Ascending aorta (tissue), 2 donors: Measurements from ENCODE around the gene UBE2J1. TPM values are rescaled to one million over a fixed set of nuclear protein-coding genes. Genes with fewer than 3 reads are reported as not detected.

Source experiments
- DNase-seq, 2 donors: peaks; one replicate each; pipeline ENCODE4 v3.0.0-alpha.2; 2019; ENCODE audit warnings: low spot score in 2 of 2
- H3K27ac ChIP-seq, 2 donors: fragments of 200-600 bp; sonication (generic); one replicate each; pipeline ENCODE4 v1.5.1; 2016 to 2017; ENCODE audit warnings: mild to moderate bottlenecking in 1 of 2
- H3K27me3 ChIP-seq: fragments of 200-600 bp; sonication (generic); one replicate; pipeline ENCODE4 v1.5.1; 2017
- H3K36me3 ChIP-seq, 2 donors: fragments of 200-600 bp; sonication (generic); one replicate each; pipeline ENCODE4 v1.5.1; 2016
- H3K4me1 ChIP-seq, 2 donors: fragments of 200-600 bp; sonication (generic); one replicate each; pipeline ENCODE4 v1.5.1; 2016 to 2017; ENCODE audit warnings: mild to moderate bottlenecking in 1 of 2
- H3K4me3 ChIP-seq, 2 donors: fragments of 200-600 bp; sonication (generic); one replicate each; pipeline ENCODE4 v1.5.1; 2016 to 2017; ENCODE audit warnings: mild to moderate bottlenecking in 1 of 2
- H3K9me3 ChIP-seq, 2 donors: fragments of 200-600 bp; sonication (generic); one replicate each; pipeline ENCODE4 v1.5.1; 2016
- intact Hi-C: fragments of 100-400 bp; cut with DNase I; formaldehyde crosslinking; loops from one replicate; pipeline ENCODE4 v1.15.1; 2023
- total RNA-seq: library from RNA; depleted of rRNA; stranded (reverse); fragments of >200 nt; gene quantifications from one replicate; pipeline ENCODE4 v1.1.0, GENCODE V29; 2016
- TF ChIP-seq, protein P1 (sequence below), 3 experiments: fragments of 200-600 bp in 2 of 3; fragments of 450-650 bp in 1 of 3; sonication (generic) in 2 of 3; IDR thresholded peaks; one replicate each; pipeline ENCODE4 v1.5.1; 2016 to 2019; ENCODE audit warnings: antibody characterized with exemption in 3 of 3, mild to moderate bottlenecking in 1 of 3, moderate library complexity in 1 of 3

Gene UBE2J1
- total RNA-seq, 1 donor from 2014 or later, result 29.5 TPM

DNA sequence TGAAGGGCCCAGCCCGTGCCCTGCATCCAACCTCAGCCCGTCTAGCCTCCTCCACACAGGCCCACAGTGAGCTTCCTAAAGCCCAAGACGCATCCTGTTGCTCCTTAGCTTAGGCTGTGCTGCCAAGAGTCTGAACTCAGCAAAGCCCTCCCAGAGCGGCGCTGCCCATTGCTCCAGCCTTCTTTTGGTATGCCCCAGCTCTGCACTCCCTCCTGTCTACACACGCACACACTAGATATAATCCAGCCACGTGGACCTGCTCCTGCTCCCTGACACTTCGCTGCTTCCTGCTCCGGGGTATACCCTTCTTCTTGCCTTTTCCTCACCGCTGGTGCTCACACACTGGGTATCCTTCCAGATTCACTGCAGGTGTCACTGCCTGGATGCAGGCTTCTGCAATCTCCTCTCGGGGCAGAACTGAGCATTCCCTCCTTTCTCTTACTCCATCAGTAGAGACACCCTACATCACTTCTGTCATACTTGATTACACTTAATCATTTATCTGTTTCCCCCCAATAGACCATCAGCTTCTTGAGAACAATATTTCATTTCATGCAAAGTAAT lies 61.2 kb downstream of the UBE2J1 start:
- no peaks in the 10 kb centered on the region for H3K4me1 ChIP-seq
- H3K36me3 ChIP-seq, result no peaks in the 10 kb centered on the region
- no peaks in the 10 kb centered on the region for H3K9me3 ChIP-seq
- no peaks in the 10 kb centered on the region for H3K27me3 ChIP-seq
- intact Hi-C loops, result no loop called here
- TF ChIP-seq, protein P1, sequence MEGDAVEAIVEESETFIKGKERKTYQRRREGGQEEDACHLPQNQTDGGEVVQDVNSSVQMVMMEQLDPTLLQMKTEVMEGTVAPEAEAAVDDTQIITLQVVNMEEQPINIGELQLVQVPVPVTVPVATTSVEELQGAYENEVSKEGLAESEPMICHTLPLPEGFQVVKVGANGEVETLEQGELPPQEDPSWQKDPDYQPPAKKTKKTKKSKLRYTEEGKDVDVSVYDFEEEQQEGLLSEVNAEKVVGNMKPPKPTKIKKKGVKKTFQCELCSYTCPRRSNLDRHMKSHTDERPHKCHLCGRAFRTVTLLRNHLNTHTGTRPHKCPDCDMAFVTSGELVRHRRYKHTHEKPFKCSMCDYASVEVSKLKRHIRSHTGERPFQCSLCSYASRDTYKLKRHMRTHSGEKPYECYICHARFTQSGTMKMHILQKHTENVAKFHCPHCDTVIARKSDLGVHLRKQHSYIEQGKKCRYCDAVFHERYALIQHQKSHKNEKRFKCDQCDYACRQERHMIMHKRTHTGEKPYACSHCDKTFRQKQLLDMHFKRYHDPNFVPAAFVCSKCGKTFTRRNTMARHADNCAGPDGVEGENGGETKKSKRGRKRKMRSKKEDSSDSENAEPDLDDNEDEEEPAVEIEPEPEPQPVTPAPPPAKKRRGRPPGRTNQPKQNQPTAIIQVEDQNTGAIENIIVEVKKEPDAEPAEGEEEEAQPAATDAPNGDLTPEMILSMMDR (IDR thresholded peaks at IDR 0.05), result no peak
- no peak for DNase-seq
- no peak overlapping the region for H3K4me3 ChIP-seq
- no peak overlapping the region for H3K27ac ChIP-seq

GRCh38 chr6:89290401-89291155 lies 61.9 kb downstream of the UBE2J1 start:
- intact Hi-C loops, result no loop called here
- no peak for DNase-seq
- H3K27ac ChIP-seq, result no peak overlapping the region
- no peaks in the 10 kb centered on the region for H3K27me3 ChIP-seq
- no peak overlapping the region for H3K4me3 ChIP-seq
- TF ChIP-seq, protein P1 (IDR thresholded peaks at IDR 0.05), result no peak
- H3K36me3 ChIP-seq, result no peaks in the 10 kb centered on the region
- H3K9me3 ChIP-seq, result no peaks in the 10 kb centered on the region
- no peaks in the 10 kb centered on the region for H3K4me1 ChIP-seq

DNA sequence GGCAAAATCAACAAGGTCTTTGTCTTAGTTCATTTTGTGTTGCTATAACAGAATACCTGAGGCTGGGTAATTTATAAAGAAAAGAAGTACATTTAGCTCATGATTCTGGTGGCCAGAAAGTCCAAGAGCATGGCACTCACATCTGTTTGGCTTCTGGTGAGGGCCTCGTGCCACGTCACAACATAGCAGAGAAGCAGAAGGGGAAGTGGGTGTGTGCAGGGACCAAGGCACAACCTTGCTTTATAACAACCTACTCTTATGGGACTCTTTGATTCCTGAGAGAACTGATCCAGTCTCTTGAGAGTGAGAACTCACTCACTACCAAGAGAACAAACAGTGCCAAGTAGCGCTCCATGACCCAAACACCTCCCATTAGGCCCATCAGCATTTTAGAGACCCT lies 62.8 kb downstream of the UBE2J1 start:
- Histone ChIP-seq H3K9me3 (no peaks in the 10 kb centered on the region), H3K4me1 (no peaks in the 10 kb centered on the region), H3K27ac (no peak overlapping the region), H3K4me3 (no peak overlapping the region), H3K27me3 (no peaks in the 10 kb centered on the region), H3K36me3 (no peaks in the 10 kb centered on the region)
- DNase-seq, result no peak
- intact Hi-C loops, result no loop called here
- TF ChIP-seq, protein P1 (IDR thresholded peaks at IDR 0.05), result no peak

DNA sequence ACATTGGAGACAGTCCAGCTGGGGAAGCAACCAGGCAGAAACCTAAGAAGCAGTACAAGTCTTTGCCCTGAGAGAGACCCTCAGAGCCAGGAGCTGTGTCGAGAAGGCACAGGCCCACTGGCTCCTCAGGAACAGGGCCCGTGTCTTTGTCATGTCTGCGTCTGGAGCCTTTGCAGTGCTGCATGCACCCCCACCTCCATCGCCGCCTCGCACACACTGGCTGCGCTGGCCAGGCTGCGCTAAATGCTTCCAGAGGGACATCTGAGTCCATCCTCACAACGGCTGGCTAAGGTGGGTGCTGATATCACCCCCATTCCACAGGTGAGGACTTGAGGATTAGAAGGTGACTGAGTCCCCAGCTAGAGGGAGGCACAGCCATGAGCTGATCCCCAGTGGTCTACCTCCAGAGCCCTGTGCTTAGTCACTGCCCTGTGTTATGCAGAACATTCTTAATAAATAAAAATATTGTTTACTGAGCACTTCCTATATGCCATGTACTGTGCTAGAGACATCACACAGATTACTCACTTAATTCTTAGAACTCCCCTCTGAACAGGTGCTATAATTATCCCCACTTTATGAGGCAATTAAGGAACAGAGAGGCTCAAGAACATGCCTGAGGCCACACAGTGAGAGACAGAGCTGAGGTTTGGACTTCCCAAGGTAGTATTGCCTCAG lies 65.0 kb downstream of the UBE2J1 start:
- no peak for DNase-seq
- intact Hi-C loops, result no loop called here
- Histone ChIP-seq H3K36me3 (no peaks in the 10 kb centered on the region), H3K9me3 (no peaks in the 10 kb centered on the region), H3K4me3 (no peak overlapping the region), H3K4me1 (no peaks in the 10 kb centered on the region), H3K27ac (no peak overlapping the region), H3K27me3 (no peaks in the 10 kb centered on the region)
- TF ChIP-seq, protein P1 (IDR thresholded peaks at IDR 0.05), result no peak

GRCh38 chr6:89286516-89286915 lies 66.0 kb downstream of the UBE2J1 start:
- Histone ChIP-seq H3K27ac (no peak overlapping the region), H3K4me3 (no peak overlapping the region), H3K27me3 (no peaks in the 10 kb centered on the region), H3K9me3 (no peaks in the 10 kb centered on the region), H3K36me3 (no peaks in the 10 kb centered on the region), H3K4me1 (no peaks in the 10 kb centered on the region)
- TF ChIP-seq, protein P1 (IDR thresholded peaks at IDR 0.05), result no peak
- no peak for DNase-seq
- intact Hi-C loops, result no loop called here
